Measurements from ENCODE around the gene CXorf58.

GRCh38 chrX:23919148-23919547 lies 11.3 kb downstream of the CXorf58 start:
- no peak for TF ChIP-seq POLR2AphosphoS5 (IDR thresholded peaks at IDR 0.05; ENCODE audit: insufficient read depth in 1 of 2, low read depth in 1 of 2)
- TF ChIP-seq, protein P1, sequence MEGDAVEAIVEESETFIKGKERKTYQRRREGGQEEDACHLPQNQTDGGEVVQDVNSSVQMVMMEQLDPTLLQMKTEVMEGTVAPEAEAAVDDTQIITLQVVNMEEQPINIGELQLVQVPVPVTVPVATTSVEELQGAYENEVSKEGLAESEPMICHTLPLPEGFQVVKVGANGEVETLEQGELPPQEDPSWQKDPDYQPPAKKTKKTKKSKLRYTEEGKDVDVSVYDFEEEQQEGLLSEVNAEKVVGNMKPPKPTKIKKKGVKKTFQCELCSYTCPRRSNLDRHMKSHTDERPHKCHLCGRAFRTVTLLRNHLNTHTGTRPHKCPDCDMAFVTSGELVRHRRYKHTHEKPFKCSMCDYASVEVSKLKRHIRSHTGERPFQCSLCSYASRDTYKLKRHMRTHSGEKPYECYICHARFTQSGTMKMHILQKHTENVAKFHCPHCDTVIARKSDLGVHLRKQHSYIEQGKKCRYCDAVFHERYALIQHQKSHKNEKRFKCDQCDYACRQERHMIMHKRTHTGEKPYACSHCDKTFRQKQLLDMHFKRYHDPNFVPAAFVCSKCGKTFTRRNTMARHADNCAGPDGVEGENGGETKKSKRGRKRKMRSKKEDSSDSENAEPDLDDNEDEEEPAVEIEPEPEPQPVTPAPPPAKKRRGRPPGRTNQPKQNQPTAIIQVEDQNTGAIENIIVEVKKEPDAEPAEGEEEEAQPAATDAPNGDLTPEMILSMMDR (IDR thresholded peaks at IDR 0.05), result no peak

Measured in vagina (tissue), 2 donors.